Measurements from ENCODE around the gene CCDC7. TPM values are rescaled to one million over a fixed set of nuclear protein-coding genes. Genes with fewer than 3 reads are reported as not detected.

The CCDC7 gene
- total RNA-seq, 2 experiments from 2014 or later, result 69.4 to 72.9 TPM

- intact Hi-C loops (cut with DNase I, micrococcal nuclease), result no loop called here
- Histone ChIP-seq H3K27me3 (ENCODE audit: control insufficient read depth in 1 of 2, insufficient read depth in 2 of 2, low read length in 2 of 2) (no peaks in the 10 kb centered on the region), H3K9me3 (ENCODE audit: control insufficient read depth in 1 of 2, insufficient read depth in 1 of 2, low read length in 2 of 2) (no peaks in the 10 kb centered on the region), H3K27ac (ENCODE audit: low read depth in 1 of 2, low read length in 2 of 2) (no peak overlapping the region), H3K4me1 (ENCODE audit: insufficient read depth, low read length) (no peaks in the 10 kb centered on the region), H3K4me3 (ENCODE audit: low read length) (no peak overlapping the region), H3K36me3 (ENCODE audit: insufficient read depth, low read length) (no peaks in the 10 kb centered on the region)
- Mint-ChIP-seq H3K27me3 (no peaks in the 10 kb centered on the region), H3K27ac (no peak overlapping the region), H3K4me3 (no peak overlapping the region), H3K4me1 (ENCODE audit: low read depth) (no peaks in the 10 kb centered on the region), H3K9me3 (no peaks in the 10 kb centered on the region), H3K36me3 (ENCODE audit: low read depth) (no peaks in the 10 kb centered on the region)
- ATAC-seq (ENCODE audit: poor library complexity), result no peak
- POLR2A ChIA-PET, result no interaction called here
- no peak for DNase-seq
- CTCF ChIA-PET, result no interaction called here
- no peak for TF ChIP-seq CTCF (IDR thresholded peaks at IDR 0.05)
Measured at GRCh38 chr10:32882076-32882475, 436.1 kb downstream of the CCDC7 start.

- no peaks in the 10 kb centered on the region for H3K36me3 Mint-ChIP-seq (ENCODE audit: low read depth)
- H3K4me1 ChIP-seq (ENCODE audit: insufficient read depth, low read length), result peaks cover 4% of the 10 kb centered on the region
- no peaks in the 10 kb centered on the region for H3K9me3 Mint-ChIP-seq
- H3K4me3 ChIP-seq (ENCODE audit: low read length), result no peak overlapping the region
- H3K27ac Mint-ChIP-seq, result no peak overlapping the region
- DNase-seq (no peak), ATAC-seq (ENCODE audit: poor library complexity) (no peak)
- no peaks in the 10 kb centered on the region for H3K36me3 ChIP-seq (ENCODE audit: insufficient read depth, low read length)
- TF ChIP-seq CTCF (IDR thresholded peaks at IDR 0.05), result no peak
- intact Hi-C loops (cut with DNase I, micrococcal nuclease), result no loop called here
- CTCF ChIA-PET, result no interaction called here
- H3K4me3 Mint-ChIP-seq, result no peak overlapping the region
- POLR2A ChIA-PET, result no interaction called here
- peaks cover 8% of the 10 kb centered on the region for H3K4me1 Mint-ChIP-seq (ENCODE audit: low read depth)
- H3K9me3 ChIP-seq (ENCODE audit: control insufficient read depth in 1 of 2, insufficient read depth in 1 of 2, low read length in 2 of 2), result no peaks in the 10 kb centered on the region
- H3K27me3 Mint-ChIP-seq, result no peaks in the 10 kb centered on the region
- no peaks in the 10 kb centered on the region for H3K27me3 ChIP-seq (ENCODE audit: control insufficient read depth in 1 of 2, insufficient read depth in 2 of 2, low read length in 2 of 2)
- no peak overlapping the region for H3K27ac ChIP-seq (ENCODE audit: low read depth in 1 of 2, low read length in 2 of 2)
Measured at GRCh38 chr10:32887481-32887880, 441.5 kb downstream of the CCDC7 start.

- TF ChIP-seq CTCF (IDR thresholded peaks at IDR 0.05), result no peak
- Mint-ChIP-seq H3K4me3 (no peak overlapping the region), H3K36me3 (ENCODE audit: low read depth) (no peaks in the 10 kb centered on the region), H3K27me3 (no peaks in the 10 kb centered on the region), H3K27ac (no peak overlapping the region), H3K4me1 (ENCODE audit: low read depth) (peaks cover 8% of the 10 kb centered on the region), H3K9me3 (no peaks in the 10 kb centered on the region)
- intact Hi-C loops (cut with DNase I, micrococcal nuclease), result no loop called here
- Histone ChIP-seq H3K27ac (ENCODE audit: low read depth in 1 of 2, low read length in 2 of 2) (no peak overlapping the region), H3K4me1 (ENCODE audit: insufficient read depth, low read length) (peaks cover 4% of the 10 kb centered on the region), H3K9me3 (ENCODE audit: control insufficient read depth in 1 of 2, insufficient read depth in 1 of 2, low read length in 2 of 2) (no peaks in the 10 kb centered on the region), H3K4me3 (ENCODE audit: low read length) (no peak overlapping the region), H3K27me3 (ENCODE audit: control insufficient read depth in 1 of 2, insufficient read depth in 2 of 2, low read length in 2 of 2) (no peaks in the 10 kb centered on the region), H3K36me3 (ENCODE audit: insufficient read depth, low read length) (no peaks in the 10 kb centered on the region)
- ChIA-PET POLR2A (no interaction called here), CTCF (no interaction called here)
- no peak for DNase-seq
- ATAC-seq (ENCODE audit: poor library complexity), result no peak
Measured at GRCh38 chr10:32888161-32888927, 442.4 kb downstream of the CCDC7 start.
